Fibroblast of peridontal ligament (primary cell): Measurements from ENCODE around the gene POLR1A.

Source experiments
- DNase-seq: peaks from one replicate; pipeline ENCODE4 v3.0.0-alpha.2; 2010; ENCODE audit errors: extremely low read depth

POLR1A gene

GRCh38 chr2:86105252-86105968 is at the start of gene POLR1A:
Gene POLR1A (minus strand): TSS chr2:86105886. CDS start chr2:86105776, 110 bp downstream.
- peak; percentile 96 for DNase-seq

- no peak for DNase-seq
These were observed 44.8 kb upstream of the POLR1A start for GRCh38 chr2:86150502-86150901.

- no peak for DNase-seq
These were observed 42.1 kb upstream of the POLR1A start for GRCh38 chr2:86147793-86148192.

- no peak for DNase-seq
These were observed 38.4 kb upstream of the POLR1A start for GRCh38 chr2:86143926-86144685.

GRCh38 chr2:86143307-86143706 is 37.6 kb upstream of the POLR1A start:
- DNase-seq: peak; percentile 18

- DNase-seq: no peak
These were observed 37.0 kb upstream of the POLR1A start for GRCh38 chr2:86142436-86143257.

GRCh38 chr2:86140969-86141392 is 35.3 kb upstream of the POLR1A start:
- DNase-seq: no peak

GRCh38 chr2:86139981-86140380 is 34.3 kb upstream of the POLR1A start:
- DNase-seq: no peak

- no peak for DNase-seq
These were observed 33.3 kb upstream of the POLR1A start for GRCh38 chr2:86138736-86139625.

GRCh38 chr2:86136141-86136540 is 30.5 kb upstream of the POLR1A start:
- DNase-seq: no peak

GRCh38 chr2:86135653-86136052 is 30.0 kb upstream of the POLR1A start:
- DNase-seq: no peak

GRCh38 chr2:86134709-86135108 is 29.0 kb upstream of the POLR1A start:
- no peak for DNase-seq

GRCh38 chr2:86124683-86125082 is 19.0 kb upstream of the POLR1A start:
- no peak for DNase-seq

GRCh38 chr2:86123328-86123925 is 17.7 kb upstream of the POLR1A start:
- no peak for DNase-seq

- DNase-seq: no peak
These were observed 12.4 kb upstream of the POLR1A start for GRCh38 chr2:86118130-86118529.

GRCh38 chr2:86107031-86107430 is 1.3 kb upstream of the POLR1A start:
- DNase-seq: no peak

GRCh38 chr2:86105969-86106945 is 571 bp upstream of the POLR1A start, which contains the start of gene PTCD3:
Gene PTCD3 (plus strand): TSS chr2:86106235. CDS start chr2:86106248, 13 bp downstream.
- peak; percentile 96 for DNase-seq

GRCh38 chr2:86102157-86102556 is 3.5 kb downstream of the POLR1A start:
- no peak for DNase-seq

GRCh38 chr2:86097913-86098312 is 7.8 kb downstream of the POLR1A start:
- DNase-seq: no peak
